ENCODE data around the gene GPR35.

DNA sequence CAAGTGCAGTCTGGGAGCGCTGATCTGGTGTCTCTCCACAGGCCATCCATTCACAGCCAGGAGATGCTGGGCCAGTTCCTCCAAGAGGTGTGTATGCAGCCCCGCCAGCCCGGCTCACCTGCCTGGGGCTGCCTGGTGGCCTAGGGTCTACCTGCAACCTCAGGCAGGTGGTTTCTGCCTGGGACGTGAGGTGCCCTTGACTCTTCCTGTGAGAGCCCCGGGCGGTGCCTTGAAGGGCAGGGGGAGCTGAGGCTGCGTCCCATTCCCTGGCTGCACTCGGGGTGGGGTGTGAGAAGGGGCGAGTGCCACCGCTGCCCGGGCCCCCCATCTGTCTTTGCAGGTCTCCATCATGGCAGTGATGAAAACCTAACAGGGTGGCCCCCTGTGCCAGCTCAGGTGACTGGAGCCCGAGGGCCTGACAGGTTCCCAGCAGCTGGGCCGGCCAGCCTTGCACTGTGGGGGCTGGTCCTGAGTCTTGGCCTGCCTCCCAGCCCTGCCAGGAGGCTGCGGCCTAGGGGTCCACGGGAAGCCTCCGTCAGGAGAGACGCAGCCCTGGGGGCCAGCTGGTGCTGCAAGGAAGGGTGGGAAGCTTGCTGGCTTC lies 26.9 kb upstream of the GPR35 start:
- TF ChIP-seq POLR2AphosphoS5 (IDR thresholded peaks at IDR 0.05): no peak
- TF ChIP-seq, protein P1, sequence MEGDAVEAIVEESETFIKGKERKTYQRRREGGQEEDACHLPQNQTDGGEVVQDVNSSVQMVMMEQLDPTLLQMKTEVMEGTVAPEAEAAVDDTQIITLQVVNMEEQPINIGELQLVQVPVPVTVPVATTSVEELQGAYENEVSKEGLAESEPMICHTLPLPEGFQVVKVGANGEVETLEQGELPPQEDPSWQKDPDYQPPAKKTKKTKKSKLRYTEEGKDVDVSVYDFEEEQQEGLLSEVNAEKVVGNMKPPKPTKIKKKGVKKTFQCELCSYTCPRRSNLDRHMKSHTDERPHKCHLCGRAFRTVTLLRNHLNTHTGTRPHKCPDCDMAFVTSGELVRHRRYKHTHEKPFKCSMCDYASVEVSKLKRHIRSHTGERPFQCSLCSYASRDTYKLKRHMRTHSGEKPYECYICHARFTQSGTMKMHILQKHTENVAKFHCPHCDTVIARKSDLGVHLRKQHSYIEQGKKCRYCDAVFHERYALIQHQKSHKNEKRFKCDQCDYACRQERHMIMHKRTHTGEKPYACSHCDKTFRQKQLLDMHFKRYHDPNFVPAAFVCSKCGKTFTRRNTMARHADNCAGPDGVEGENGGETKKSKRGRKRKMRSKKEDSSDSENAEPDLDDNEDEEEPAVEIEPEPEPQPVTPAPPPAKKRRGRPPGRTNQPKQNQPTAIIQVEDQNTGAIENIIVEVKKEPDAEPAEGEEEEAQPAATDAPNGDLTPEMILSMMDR (IDR thresholded peaks at IDR 0.05): no peak
- no peak for TF ChIP-seq EP300 (IDR thresholded peaks at IDR 0.05)

Data from upper lobe of left lung (tissue), 4 donors.